DND-41 (cell line): ENCODE measurements around the gene HMX1.

Source experiments
- ATAC-seq: fragments of 200-7000 bp; cut with Tn5 transposase; 3 replicates; pipeline ENCODE4 v1.9.1; 2021; ENCODE audit warnings: low read depth; ENCODE audit not compliant: insufficient read depth
- DNase-seq: peaks from one replicate; pipeline ENCODE4 v3.0.0-alpha.2; 2020
- H2AFZ ChIP-seq: 2 replicates; pipeline ENCODE4 v1.6.0; 2012; ENCODE audit warnings: low read depth, low read length
- H3K27ac ChIP-seq: 2 replicates; pipeline ENCODE4 v1.5.1; 2012; ENCODE audit warnings: low read length, inconsistent platforms
- H3K27me3 ChIP-seq: fragments of 200-600 bp; sonication (generic); 2 replicates; pipeline ENCODE4 v1.6.0; 2012; ENCODE audit warnings: low read length, mild to moderate bottlenecking, inconsistent platforms; ENCODE audit not compliant: insufficient read depth, poor library complexity
- H3K36me3 ChIP-seq: 2 replicates; pipeline ENCODE4 v1.5.1; 2012; ENCODE audit warnings: low read length, inconsistent platforms; ENCODE audit not compliant: insufficient read depth
- H3K4me1 ChIP-seq: 2 replicates; pipeline ENCODE4 v1.5.1; 2012; ENCODE audit warnings: mild to moderate bottlenecking, low read length; ENCODE audit not compliant: insufficient read depth
- H3K4me2 ChIP-seq: 2 replicates; pipeline ENCODE4 v1.6.0; 2012; ENCODE audit warnings: mild to moderate bottlenecking, moderate library complexity, low read length, inconsistent platforms; ENCODE audit not compliant: insufficient read depth
- H3K4me3 ChIP-seq, 2 experiments: fragments of 200-600 bp in 1 of 2; shearing (Covaris generic) in 1 of 2; 2 replicates each; pipeline ENCODE4 v1.5.1; 2012 to 2016; ENCODE audit warnings: inconsistent platforms in 2 of 2, low read length in 2 of 2, mild to moderate bottlenecking in 2 of 2, low read depth in 1 of 2, moderate library complexity in 1 of 2
- H3K79me2 ChIP-seq: 2 replicates; pipeline ENCODE4 v1.6.0; 2012; ENCODE audit warnings: low read length, inconsistent platforms; ENCODE audit not compliant: insufficient read depth
- H3K9ac ChIP-seq: 2 replicates; pipeline ENCODE4 v1.6.0; 2012; ENCODE audit warnings: low read depth, mild to moderate bottlenecking, inconsistent platforms, low read length, moderate library complexity
- H3K9me3 ChIP-seq: 2 replicates; pipeline ENCODE4 v1.5.1; 2012; ENCODE audit warnings: low read length, moderate library complexity, mild to moderate bottlenecking, inconsistent platforms; ENCODE audit not compliant: insufficient read depth, severe bottlenecking
- H4K20me1 ChIP-seq: 2 replicates; pipeline ENCODE4 v1.6.0; 2012; ENCODE audit warnings: low read length; ENCODE audit not compliant: insufficient read depth
- CTCF ChIP-seq: IDR thresholded peaks from 2 replicates; pipeline ENCODE4 v1.5.1; 2012; ENCODE audit warnings: borderline replicate concordance, low read length, moderate library complexity, mild to moderate bottlenecking; ENCODE audit not compliant: poor library complexity, severe bottlenecking; ENCODE audit errors: extremely low read depth
- EZH2 ChIP-seq: IDR thresholded peaks from 3 replicates; pipeline ENCODE4 v1.6.1; 2012; ENCODE audit warnings: borderline replicate concordance, low read depth, mild to moderate bottlenecking, moderate library complexity, low read length, inconsistent platforms; ENCODE audit not compliant: severe bottlenecking

The HMX1 gene

DNA sequence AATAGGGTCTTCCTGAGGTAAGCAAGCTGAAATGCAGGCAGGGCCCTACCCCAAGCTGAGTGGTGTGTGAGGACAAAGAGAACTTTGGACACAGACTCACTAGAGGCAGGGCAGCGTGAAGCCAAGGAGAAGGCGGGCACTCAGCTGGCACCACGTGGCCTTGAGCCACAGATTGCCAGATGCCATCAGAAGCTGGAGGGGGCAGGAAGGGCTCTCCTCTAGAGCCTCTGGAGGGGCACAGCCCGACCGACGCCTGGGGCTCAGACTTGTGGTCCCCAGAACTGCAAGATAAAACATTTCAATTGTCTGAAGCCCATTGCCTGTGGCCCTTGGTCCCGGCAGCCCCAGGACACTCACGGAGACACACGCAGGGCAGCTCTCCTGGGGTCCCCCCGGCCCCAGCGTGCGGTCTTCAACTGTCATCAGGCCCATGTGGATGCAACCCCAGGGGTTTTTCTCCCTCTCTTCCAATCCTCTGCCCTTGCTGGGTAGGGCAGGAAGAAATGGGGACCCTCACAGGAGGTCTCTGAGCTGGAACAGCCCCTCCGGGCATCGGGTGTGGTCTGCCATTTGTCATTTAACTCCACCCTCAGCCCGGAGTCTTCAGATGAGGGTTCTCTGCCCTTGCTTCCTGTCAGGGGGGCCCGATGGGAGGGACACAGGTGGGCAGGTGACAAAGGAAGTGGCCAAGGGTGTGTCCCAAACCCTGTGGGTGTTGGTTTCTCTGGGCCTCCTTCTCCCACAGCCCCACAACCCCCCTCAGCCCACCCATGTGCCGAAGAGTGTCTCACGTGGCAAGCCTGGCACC is 22.2 kb downstream of the HMX1 start:
- Histone ChIP-seq H3K27me3 (peaks cover 2% of the 10 kb centered on the region), H3K9me3 (no peaks in the 10 kb centered on the region), H4K20me1 (peaks cover 3% of the 10 kb centered on the region; the same call in 1 of the 2 replicates), H3K9ac (no peak overlapping the region), H3K4me1 (no peaks in the 10 kb centered on the region), H3K79me2 (no peaks in the 10 kb centered on the region), H3K36me3 (no peaks in the 10 kb centered on the region), H3K27ac (no peak overlapping the region), H3K4me2 (no peak overlapping the region), H3K4me3 (no peak overlapping the region), H2AFZ (no peak overlapping the region)
- DNase-seq (no peak), ATAC-seq (no peak)
- TF ChIP-seq CTCF = no peak
- TF ChIP-seq EZH2 = no peak

DNA sequence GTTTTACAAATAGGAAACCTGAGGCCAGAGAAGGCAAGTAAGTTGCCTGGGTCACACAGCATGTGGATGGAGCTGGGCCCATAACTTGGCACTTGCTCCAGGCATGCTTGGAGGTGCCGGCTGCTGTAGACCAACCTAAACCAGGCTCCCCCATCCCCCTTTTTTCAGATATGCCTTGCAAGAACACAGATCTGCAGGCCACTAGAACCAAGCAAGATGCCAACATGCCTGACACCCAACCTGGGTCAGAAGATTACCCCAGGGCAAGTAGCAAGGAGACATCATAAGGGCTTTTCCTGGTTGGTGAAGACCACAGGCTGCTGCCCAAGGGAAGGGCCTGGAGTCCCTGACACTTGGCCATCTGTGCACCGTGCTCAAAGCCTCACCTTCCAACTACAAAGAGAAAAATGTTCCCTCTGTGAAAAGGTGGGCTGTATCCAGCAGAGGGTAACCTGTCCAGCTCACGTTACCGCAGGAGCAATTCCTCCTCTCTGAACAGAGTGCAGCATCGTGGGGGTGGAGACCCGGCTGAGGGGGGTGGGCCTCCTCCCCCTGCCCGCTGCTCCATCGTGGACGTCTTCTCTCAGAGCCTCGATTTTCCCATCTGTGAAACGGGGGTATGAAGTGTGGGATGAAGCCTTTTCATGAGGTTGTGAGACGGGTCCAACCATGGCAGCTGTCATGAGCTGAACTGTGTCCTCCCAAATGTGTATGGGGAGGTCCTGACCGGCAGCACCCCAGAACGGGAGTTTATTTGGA is 23.0 kb downstream of the HMX1 start:
- Histone ChIP-seq H3K36me3 (no peaks in the 10 kb centered on the region), H3K4me3 (no peak overlapping the region), H3K9me3 (no peaks in the 10 kb centered on the region), H3K4me1 (no peaks in the 10 kb centered on the region), H3K4me2 (no peak overlapping the region), H2AFZ (no peak overlapping the region), H3K9ac (no peak overlapping the region), H4K20me1 (no peaks in the 10 kb centered on the region), H3K27me3 (no peaks in the 10 kb centered on the region), H3K79me2 (no peaks in the 10 kb centered on the region), H3K27ac (no peak overlapping the region)
- DNase-seq = no peak
- no peak for TF ChIP-seq EZH2
- no peak for TF ChIP-seq CTCF
- no peak for ATAC-seq

DNA sequence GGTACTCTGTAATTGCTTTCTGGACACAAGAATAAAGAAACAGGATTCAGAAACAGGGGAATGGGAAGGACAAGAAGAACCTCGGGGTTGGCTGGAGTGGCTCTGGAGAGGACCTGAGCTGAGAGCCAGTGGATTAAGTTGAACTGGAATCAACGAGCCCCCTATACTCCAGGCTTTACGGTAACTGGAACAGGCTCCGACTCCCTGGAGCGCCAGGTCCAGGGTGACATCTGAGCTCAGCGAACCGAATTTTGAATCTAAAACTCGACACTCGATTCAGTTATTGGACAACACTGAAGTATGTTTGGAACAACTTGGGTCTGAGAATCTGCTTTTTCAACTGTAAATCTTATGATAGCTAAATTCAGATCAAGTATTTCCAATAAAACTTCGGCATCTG is 23.9 kb downstream of the HMX1 start:
- no peak overlapping the region for H2AFZ ChIP-seq
- no peaks in the 10 kb centered on the region for H3K36me3 ChIP-seq
- H3K4me2 ChIP-seq = no peak overlapping the region
- no peaks in the 10 kb centered on the region for H3K9me3 ChIP-seq
- no peak overlapping the region for H3K27ac ChIP-seq
- no peak overlapping the region for H3K9ac ChIP-seq
- H3K4me1 ChIP-seq = no peaks in the 10 kb centered on the region
- H4K20me1 ChIP-seq = no peaks in the 10 kb centered on the region
- TF ChIP-seq CTCF (no peak), EZH2 (no peak)
- no peak for ATAC-seq
- DNase-seq = no peak
- no peak overlapping the region for H3K4me3 ChIP-seq
- H3K79me2 ChIP-seq = no peaks in the 10 kb centered on the region
- no peaks in the 10 kb centered on the region for H3K27me3 ChIP-seq
